ENCODE measurements around the gene NAIF1.
A peak's percentile ranks its signal among the peaks of the same experiment; 100 is the strongest.

NAIF1 gene

DNA sequence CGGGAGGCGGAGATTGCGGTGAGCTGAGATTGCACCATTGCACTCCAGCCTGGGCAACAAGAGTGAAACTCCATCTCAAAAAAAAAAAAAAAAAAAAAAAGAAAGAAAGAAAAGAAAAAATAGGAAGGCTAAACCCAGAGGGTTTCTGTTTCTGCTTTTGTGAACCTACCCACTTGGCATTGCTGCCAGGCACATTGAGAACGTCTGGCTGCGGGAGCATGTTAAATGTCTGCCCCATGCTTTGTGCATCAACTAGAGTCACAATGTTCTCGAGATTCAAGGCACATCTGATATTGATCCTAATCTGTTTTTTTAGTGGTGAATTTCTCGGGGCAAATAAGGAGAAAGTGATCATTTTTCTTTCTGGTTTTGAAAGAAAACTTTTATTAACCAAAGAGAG, 3.8 kb upstream of the NAIF1 start:
- Histone ChIP-seq H3K27me3 (ENCODE audit: control insufficient read depth, insufficient read depth, low read length) (no peaks in the 10 kb centered on the region), H3K27ac (peak overlapping the region; percentile 96), H3K79me2 (peaks cover 12% of the 10 kb centered on the region), H3K36me3 (ENCODE audit: control insufficient read depth, insufficient read depth, low read length) (no peaks in the 10 kb centered on the region), H3K4me2 (ENCODE audit: low read length) (no peak overlapping the region), H3K4me1 (peaks cover 12% of the 10 kb centered on the region), H3K9me3 (ENCODE audit: control insufficient read depth, low read length) (no peaks in the 10 kb centered on the region), H2AFZ (no peak overlapping the region), H3K9ac (no peak overlapping the region), H3K4me3 (ENCODE audit: low read depth, low read length) (no peak overlapping the region)
- TF ChIP-seq, protein P1, sequence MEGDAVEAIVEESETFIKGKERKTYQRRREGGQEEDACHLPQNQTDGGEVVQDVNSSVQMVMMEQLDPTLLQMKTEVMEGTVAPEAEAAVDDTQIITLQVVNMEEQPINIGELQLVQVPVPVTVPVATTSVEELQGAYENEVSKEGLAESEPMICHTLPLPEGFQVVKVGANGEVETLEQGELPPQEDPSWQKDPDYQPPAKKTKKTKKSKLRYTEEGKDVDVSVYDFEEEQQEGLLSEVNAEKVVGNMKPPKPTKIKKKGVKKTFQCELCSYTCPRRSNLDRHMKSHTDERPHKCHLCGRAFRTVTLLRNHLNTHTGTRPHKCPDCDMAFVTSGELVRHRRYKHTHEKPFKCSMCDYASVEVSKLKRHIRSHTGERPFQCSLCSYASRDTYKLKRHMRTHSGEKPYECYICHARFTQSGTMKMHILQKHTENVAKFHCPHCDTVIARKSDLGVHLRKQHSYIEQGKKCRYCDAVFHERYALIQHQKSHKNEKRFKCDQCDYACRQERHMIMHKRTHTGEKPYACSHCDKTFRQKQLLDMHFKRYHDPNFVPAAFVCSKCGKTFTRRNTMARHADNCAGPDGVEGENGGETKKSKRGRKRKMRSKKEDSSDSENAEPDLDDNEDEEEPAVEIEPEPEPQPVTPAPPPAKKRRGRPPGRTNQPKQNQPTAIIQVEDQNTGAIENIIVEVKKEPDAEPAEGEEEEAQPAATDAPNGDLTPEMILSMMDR (IDR thresholded peaks at IDR 0.05) = no peak

DNA sequence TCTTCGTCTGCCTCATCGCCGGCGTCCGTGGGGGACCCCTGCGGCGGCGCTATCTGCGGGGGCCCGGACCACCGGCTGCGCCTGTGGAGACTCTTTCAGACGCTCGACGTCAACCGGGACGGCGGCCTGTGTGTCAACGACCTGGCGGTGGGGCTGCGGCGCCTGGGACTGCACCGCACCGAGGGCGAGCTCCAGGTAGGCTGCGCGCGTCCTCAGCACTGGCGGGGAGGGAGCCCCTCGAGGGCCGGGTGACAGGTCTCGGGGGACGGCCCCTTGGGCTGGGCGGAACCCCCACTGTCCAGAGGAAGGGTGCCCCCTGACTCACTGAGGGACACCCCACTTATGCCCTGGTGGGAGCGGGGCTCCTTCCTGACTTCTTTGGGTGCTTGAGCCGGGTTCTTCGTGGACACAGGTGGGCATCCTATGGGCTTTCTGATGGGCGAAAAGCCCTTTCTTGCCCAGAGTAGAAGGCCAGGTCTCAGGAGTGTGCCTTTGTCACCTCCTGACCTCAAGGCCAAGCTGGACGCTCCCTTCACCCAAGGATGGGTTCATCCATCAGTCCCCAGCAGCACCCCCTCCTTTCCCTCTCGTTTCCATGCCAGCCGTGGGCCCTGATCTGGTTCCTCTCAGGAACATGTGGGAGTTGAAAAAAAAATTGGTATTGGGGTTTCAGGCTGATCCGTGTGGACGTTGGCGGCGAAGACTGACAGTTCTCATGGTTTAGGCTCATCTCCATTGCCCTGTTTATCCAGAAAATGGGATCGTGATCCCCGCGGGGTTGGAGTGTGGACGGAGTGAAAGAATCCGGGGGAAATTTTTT, 1.5 kb upstream of the NAIF1 start:
- Histone ChIP-seq H3K27ac (peak overlapping the region; percentile 88), H3K9ac (peak overlapping the region; percentile 80), H3K4me3 (ENCODE audit: low read depth, low read length) (peak overlapping the region; percentile 78), H3K4me2 (ENCODE audit: low read length) (peak overlapping the region; percentile 82), H3K79me2 (peaks cover 12% of the 10 kb centered on the region), H3K9me3 (ENCODE audit: control insufficient read depth, low read length) (no peaks in the 10 kb centered on the region), H2AFZ (peak overlapping the region; percentile 56), H3K36me3 (ENCODE audit: control insufficient read depth, insufficient read depth, low read length) (no peaks in the 10 kb centered on the region), H3K4me1 (peaks cover 7% of the 10 kb centered on the region), H3K27me3 (ENCODE audit: control insufficient read depth, insufficient read depth, low read length) (no peaks in the 10 kb centered on the region)
- TF ChIP-seq, protein P1 (IDR thresholded peaks at IDR 0.05) = no peak

DNA sequence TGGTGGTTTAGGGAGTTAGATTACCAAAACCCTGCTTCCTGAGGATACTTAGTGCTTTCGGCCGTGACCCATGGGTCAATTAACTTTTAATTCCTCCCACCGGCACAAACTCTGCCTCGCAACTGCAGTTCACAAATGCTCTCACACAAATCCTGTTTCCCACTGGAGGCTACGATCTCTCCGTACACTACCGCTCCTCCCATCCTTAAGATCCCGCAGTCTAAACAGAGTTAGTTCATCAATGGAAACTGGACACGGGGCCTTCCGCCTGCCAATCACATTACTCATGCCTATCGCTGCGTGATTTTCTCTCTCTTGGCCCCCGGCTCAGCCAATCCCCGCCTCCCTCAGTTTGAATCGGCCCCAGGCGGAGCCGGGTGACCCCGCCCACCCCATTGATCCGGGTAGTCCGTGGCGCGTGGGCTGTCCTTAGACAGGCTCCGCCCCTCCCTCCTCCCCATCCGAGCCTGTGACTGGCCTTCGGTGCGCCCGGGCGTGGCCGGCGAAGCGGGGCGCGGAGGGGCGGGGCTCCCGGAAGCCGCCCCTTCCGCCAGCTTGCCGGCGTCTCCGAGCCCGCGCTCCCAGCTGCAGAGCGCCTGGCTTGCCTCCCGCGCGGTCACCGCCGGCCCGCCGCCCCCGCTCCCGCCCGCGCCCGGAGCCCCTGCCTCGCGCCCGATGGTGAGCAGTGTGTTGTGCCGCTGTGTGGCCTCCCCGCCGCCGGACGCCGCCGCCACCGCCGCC, 695 bp upstream of the NAIF1 start, which contains the start of gene SLC25A25:
TSS of gene SLC25A25 (plus strand) at position 588 of the 741 bp plus-strand sequence. CDS start at position 676, 88 bp downstream.
- H3K4me1 ChIP-seq = peaks cover 4% of the 10 kb centered on the region
- H3K79me2 ChIP-seq = peaks cover 12% of the 10 kb centered on the region
- H3K36me3 ChIP-seq (ENCODE audit: control insufficient read depth, insufficient read depth, low read length) = no peaks in the 10 kb centered on the region
- H3K27me3 ChIP-seq (ENCODE audit: control insufficient read depth, insufficient read depth, low read length) = no peaks in the 10 kb centered on the region
- H3K9me3 ChIP-seq (ENCODE audit: control insufficient read depth, low read length) = no peaks in the 10 kb centered on the region
- H3K9ac ChIP-seq = peak within 1 kb of the TSS; percentile 80
- TF ChIP-seq, protein P1 (IDR thresholded peaks at IDR 0.05) = no peak
- peak within 1 kb of the TSS; percentile 99 for H3K4me3 ChIP-seq (ENCODE audit: low read depth, low read length)
- peak within 1 kb of the TSS; percentile 100 for H3K4me2 ChIP-seq (ENCODE audit: low read length)
- H3K27ac ChIP-seq = peak within 1 kb of the TSS; percentile 99
- peak within 1 kb of the TSS; percentile 84 for H2AFZ ChIP-seq

DNA sequence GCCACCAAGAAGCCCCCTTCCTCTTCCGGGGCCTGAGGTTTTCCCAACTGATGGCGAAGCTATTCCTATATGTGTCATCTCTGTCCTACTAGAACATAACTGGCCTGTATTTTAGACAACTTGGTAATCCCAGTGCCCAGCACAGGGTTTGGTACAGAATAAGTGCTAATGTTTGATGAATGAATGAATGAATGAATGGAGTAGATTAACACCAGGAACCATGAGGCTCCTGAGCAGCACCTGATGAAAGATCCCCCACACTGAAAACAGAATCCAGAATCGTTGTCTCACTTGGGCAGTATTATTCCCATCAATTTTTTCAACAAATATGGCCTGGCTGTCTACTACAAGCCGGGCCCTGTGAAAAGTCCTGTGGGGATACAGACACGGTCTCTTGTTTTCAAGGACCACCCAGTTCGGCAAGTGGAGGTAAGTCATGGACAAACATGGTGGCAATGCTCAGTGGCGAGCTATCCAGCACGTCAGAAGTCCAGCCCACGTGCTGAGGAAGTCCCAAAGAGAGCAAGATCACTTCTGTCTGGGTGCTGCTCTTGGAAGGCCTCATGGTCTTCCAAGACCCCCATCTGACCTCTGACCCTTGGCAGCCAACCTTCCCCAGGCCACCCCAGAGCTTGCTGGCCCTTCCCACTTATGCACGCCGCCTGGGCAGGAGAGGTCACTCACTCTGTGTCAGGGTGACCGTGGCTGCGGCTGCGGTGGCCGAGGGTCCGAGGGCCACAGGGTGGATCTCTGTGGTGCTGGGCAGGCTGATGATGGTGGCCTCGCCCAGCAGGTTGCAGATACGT, 1.0 kb downstream of the NAIF1 start:
- Histone ChIP-seq H3K9ac (no peak overlapping the region), H3K9me3 (ENCODE audit: control insufficient read depth, low read length) (no peaks in the 10 kb centered on the region), H3K27ac (no peak overlapping the region), H3K4me3 (ENCODE audit: low read depth, low read length) (peak overlapping the region; percentile 99), H3K36me3 (ENCODE audit: control insufficient read depth, insufficient read depth, low read length) (no peaks in the 10 kb centered on the region), H3K79me2 (peaks cover 12% of the 10 kb centered on the region), H3K4me1 (peaks cover 4% of the 10 kb centered on the region), H3K27me3 (ENCODE audit: control insufficient read depth, insufficient read depth, low read length) (no peaks in the 10 kb centered on the region), H3K4me2 (ENCODE audit: low read length) (peak overlapping the region; percentile 97), H2AFZ (no peak overlapping the region)
- TF ChIP-seq, protein P1 (IDR thresholded peaks at IDR 0.05) = no peak
